Panc1 (cell line): ENCODE results near the gene NRDC. TPM values are rescaled to one million over a fixed set of nuclear protein-coding genes. Genes with fewer than 3 reads are reported as not detected.
"Not testable (repeated sequence)": the region's sequence is repeated elsewhere in the genome, so short reads cannot be mapped to it uniquely, and the experiment has no call there.

ENCODE experiments used
- ATAC-seq: fragments of 200-7000 bp; cut with Tn5 transposase; 2 replicates; pipeline ENCODE4 v1.9.1; 2020; ENCODE audit warnings: mild to moderate bottlenecking, moderate library complexity
- BruUV-seq: library from RNA; stranded (reverse); fragments of 400-500 nt; replicated peaks from 2 replicates; lab custom pipeline; 2021; lab: Mats Ljungman, UMichigan
- CTCF ChIA-PET: fragments of 300-600 bp; sonication (Branson Sonifier 250); formaldehyde crosslinking; loops from one replicate; lab custom pipeline; 2022; ENCODE audit warnings: antibody characterized with exemption; lab: Charles Lee
- POLR2A ChIA-PET: fragments of 300-600 bp; sonication (Branson Sonifier 250); formaldehyde crosslinking; loops from one replicate; lab custom pipeline; 2022; ENCODE audit warnings: antibody characterized with exemption; lab: Charles Lee
- DNase-seq: peaks from one replicate; pipeline ENCODE4 v3.0.0-alpha.2; 2010; ENCODE audit warnings: low read depth, low spot score
- H3K27ac ChIP-seq: 2 replicates; pipeline ENCODE4 v1.5.1; 2011; ENCODE audit warnings: mild to moderate bottlenecking, low read length, inconsistent platforms
- H3K27me3 ChIP-seq: fragments of 200-500 bp; sonication (Bioruptor generic); 2 replicates; pipeline ENCODE4 v1.6.0; 2014; ENCODE audit warnings: low read length, inconsistent platforms; ENCODE audit not compliant: control insufficient read depth, insufficient read depth
- H3K36me3 ChIP-seq: fragments of 200-500 bp; sonication (Bioruptor generic); 2 replicates; pipeline ENCODE4 v1.5.1; 2014; ENCODE audit warnings: inconsistent platforms, mild to moderate bottlenecking, low read length, moderate library complexity; ENCODE audit not compliant: control insufficient read depth, insufficient read depth
- H3K4me1 ChIP-seq: 2 replicates; pipeline ENCODE4 v1.5.1; 2011; ENCODE audit warnings: inconsistent platforms, mild to moderate bottlenecking, low read length, moderate library complexity; ENCODE audit not compliant: control insufficient read depth, insufficient read depth
- H3K4me3 ChIP-seq, 2 experiments: 2 replicates each; pipeline ENCODE4 v1.5.1; 2011 to 2012; ENCODE audit warnings: low read depth in 2 of 2, low read length in 2 of 2, mild to moderate bottlenecking in 2 of 2, inconsistent platforms in 1 of 2, moderate library complexity in 1 of 2
- H3K9me3 ChIP-seq: fragments of 200-500 bp; sonication (Bioruptor generic); 2 replicates; pipeline ENCODE4 v1.5.1; 2014; ENCODE audit warnings: low read depth, mild to moderate bottlenecking, inconsistent platforms, low read length, moderate library complexity; ENCODE audit not compliant: control insufficient read depth, insufficient read depth
- CTCF ChIP-seq: fragments of 450-650 bp; IDR thresholded peaks from 2 replicates; pipeline ENCODE4 v1.5.1; 2017; ENCODE audit warnings: mild to moderate bottlenecking
- POLR2AphosphoS5 ChIP-seq: IDR thresholded peaks from 2 replicates; pipeline ENCODE4 v1.6.1; 2012; ENCODE audit warnings: mild to moderate bottlenecking, low read depth, low read length, moderate library complexity
- REST ChIP-seq, 2 experiments: IDR thresholded peaks; 2 replicates each; pipeline ENCODE4 v1.6.1; 2011 to 2012; ENCODE audit warnings: low read depth in 2 of 2, control low read depth in 1 of 2, low read length in 1 of 2, mild to moderate bottlenecking in 1 of 2, moderate library complexity in 1 of 2; ENCODE audit not compliant: insufficient read depth in 1 of 2
- SIN3A ChIP-seq: IDR thresholded peaks from 2 replicates; pipeline ENCODE4 v1.6.1; 2012; ENCODE audit warnings: low read depth, mild to moderate bottlenecking, low read length, moderate library complexity, borderline replicate concordance; ENCODE audit not compliant: insufficient read depth
- TCF7L2 ChIP-seq: IDR thresholded peaks from 2 replicates; pipeline ENCODE4 v1.6.1; 2011; ENCODE audit warnings: mild to moderate bottlenecking, low read depth, low read length, inconsistent platforms
- in situ Hi-C: cut with HindIII; loops from 2 replicates; pipeline ENCODE4 v1.10.0; 2016; ENCODE audit warnings: low sequenced_read_pairs, low pct_unique_long_range_greater_than_20kb
- intact Hi-C: fragments of 100-400 bp; cut with micrococcal nuclease; formaldehyde crosslinking; loops from one replicate; pipeline ENCODE4 v1.10.0; 2022; ENCODE audit not compliant: unreplicated experiment
- total RNA-seq: library from RNA; stranded (reverse); gene quantifications from one replicate; pipeline ENCODE4 v1.2.1, GENCODE V29; 2021; ENCODE audit not compliant: unreplicated experiment

Gene NRDC
- total RNA-seq, 1 experiment from 2014 or later = 180 TPM

- POLR2A ChIA-PET = no interaction called here
- ATAC-seq = no peak
- intact Hi-C loops = no loop called here
These were observed 49.5 kb downstream of the NRDC start for GRCh38 chr1:51829058-51829457.

GRCh38 chr1:51819810-51820209, 58.7 kb downstream of the NRDC start:
- ChIA-PET POLR2A (interaction anchor here (0.6 kb wide), 1 partner anchor 12 kb away, joined by 3 read pairs; no protein-coding TSS in a partner anchor), CTCF (no interaction called here)
- BruUV-seq = no TSS peak
- DNase-seq = no peak
- no peak overlapping the region for H3K4me3 ChIP-seq
- no peak overlapping the region for H3K27ac ChIP-seq
- no peak for TF ChIP-seq CTCF
- no peak for TF ChIP-seq TCF7L2
- H3K4me1 ChIP-seq = no peaks in the 10 kb centered on the region
- H3K27me3 ChIP-seq = no peaks in the 10 kb centered on the region
- in situ Hi-C loops = no loop called here
- H3K36me3 ChIP-seq = peaks cover 44% of the 10 kb centered on the region
- no peaks in the 10 kb centered on the region for H3K9me3 ChIP-seq
- no peak for ATAC-seq
- intact Hi-C loops = no loop called here

More at GRCh38 chr1:51829058-51829457, 49.5 kb downstream of the NRDC start:
- in situ Hi-C loops = no loop called here
- no peak for DNase-seq
- no TSS peak for BruUV-seq
- TF ChIP-seq REST (IDR thresholded peaks at IDR 0.05; ENCODE audit: insufficient read depth in 1 of 2, low read depth in 2 of 2, low read length in 1 of 2) (no peak), SIN3A (no peak), CTCF (no peak), POLR2AphosphoS5 (no peak), TCF7L2 (no peak)
- H3K36me3 ChIP-seq = peaks cover 25% of the 10 kb centered on the region
- no peaks in the 10 kb centered on the region for H3K27me3 ChIP-seq
- CTCF ChIA-PET = no interaction called here
- H3K27ac ChIP-seq = no peak overlapping the region
- H3K4me1 ChIP-seq = no peaks in the 10 kb centered on the region
- no peak overlapping the region for H3K4me3 ChIP-seq
- H3K9me3 ChIP-seq = no peaks in the 10 kb centered on the region

GRCh38 chr1:51819021-51819420, 59.5 kb downstream of the NRDC start:
- in situ Hi-C loops, H3K9me3 ChIP-seq, H3K27me3 ChIP-seq, H3K4me3 ChIP-seq, H3K4me1 ChIP-seq, ATAC-seq, intact Hi-C loops, CTCF ChIA-PET, H3K27ac ChIP-seq, DNase-seq, BruUV-seq: not testable (repeated sequence)
- POLR2A ChIA-PET = interaction anchor here (0.6 kb wide), 1 partner anchor 12 kb away, joined by 3 read pairs; no protein-coding TSS in a partner anchor
- H3K36me3 ChIP-seq = peaks cover 49% of the 10 kb centered on the region
